GM18499 (cell line): ENCODE measurements around the gene DNAJC8.

ENCODE experiments used
- ATAC-seq: cut with Tn5 transposase; IDR thresholded peaks from one replicate; pipeline ENCODE4 v1.9.1; 2021; ENCODE audit warnings: moderate number of reproducible peaks; ENCODE audit not compliant: insufficient read depth, unreplicated experiment

Gene DNAJC8

DNA sequence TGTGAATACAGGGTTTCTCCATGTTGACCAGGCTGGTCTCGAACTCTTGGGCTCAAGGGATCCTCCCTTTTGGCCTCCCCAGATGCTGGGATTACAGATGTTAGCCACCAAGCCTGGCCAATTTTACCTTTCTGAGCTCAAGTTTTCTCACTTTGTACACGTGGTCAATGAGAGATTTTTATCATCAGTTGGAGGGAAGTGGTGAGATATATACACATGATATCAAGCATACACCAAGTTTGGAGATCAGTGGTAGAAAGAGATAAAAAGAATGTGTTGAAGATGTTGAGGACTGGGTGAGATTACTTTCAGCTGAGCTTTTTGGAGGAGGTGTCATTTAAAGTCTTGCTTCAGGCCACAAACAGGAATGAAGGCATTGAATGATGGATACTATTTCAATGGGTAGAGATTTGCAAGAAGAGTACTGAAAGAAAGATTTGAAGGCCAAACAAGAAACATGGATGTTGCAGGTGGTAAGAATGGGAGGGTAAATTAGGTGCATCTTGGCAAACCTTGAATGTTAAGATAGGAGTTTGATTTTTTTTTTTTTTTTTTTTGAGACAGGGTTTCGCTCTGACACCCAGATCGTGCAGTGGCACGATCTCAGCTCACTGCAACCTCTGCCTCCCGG is 23.5 kb upstream of the DNAJC8 start:
- ATAC-seq = no peak

DNA sequence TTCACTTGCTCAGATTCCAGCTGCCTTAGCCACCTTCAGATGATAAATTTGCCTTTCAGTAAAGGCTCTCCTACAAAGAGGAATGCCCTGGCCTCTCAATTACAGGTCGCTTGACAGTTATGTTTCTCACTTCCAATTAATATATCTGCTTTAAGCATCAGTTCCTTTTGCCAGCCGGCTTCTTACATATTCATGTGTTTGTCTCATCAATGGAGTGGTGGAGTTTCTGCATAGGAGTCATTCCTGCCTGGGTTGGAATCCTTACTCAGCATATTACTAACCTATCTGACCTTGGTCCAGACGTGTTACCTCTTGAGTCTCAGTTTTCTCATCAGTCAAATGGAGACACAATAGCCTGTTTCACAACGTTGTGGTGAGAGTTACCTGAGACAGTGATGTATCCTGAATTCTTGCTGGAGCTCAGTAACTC is 17.1 kb upstream of the DNAJC8 start:
- no peak for ATAC-seq

DNA sequence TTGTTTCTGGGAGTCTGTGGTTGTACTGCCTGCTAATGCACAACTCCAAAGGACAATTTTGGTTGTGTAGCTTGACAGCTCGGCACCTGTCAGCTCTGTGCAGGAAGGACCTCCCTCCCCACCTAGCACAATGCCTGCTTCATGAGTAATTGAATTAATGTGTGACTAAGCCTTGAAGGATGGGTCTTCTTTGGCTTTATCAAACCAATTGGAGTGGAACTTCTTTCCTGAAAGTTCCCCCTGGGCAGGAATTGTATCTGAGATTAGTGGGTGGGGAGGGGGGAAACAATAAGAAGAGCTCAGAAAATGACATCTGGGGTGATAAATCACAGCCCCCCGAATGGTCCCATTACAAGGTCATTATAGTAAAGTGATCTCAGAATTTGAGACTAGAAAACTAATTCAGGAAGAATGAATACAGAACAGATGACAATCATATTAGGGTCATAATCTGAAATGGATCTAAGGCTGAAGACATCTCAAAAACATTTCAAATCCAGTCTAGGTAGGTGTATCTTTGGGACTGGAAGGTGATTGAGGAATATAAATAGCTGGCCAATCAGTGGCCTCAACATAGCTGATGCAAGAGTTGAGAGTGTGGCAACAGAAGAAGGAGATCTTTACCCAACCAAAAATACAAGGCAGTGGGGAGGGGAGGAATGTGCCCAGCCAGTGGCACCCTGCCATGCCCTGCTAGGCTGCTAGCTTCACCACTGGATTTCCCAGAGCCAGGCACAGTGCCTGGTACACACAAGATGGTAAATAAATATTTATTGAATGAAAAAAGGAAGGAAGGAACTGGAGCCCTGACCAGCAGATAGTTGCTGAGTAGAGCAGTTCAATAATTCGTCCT is 16.4 kb upstream of the DNAJC8 start:
- no peak for ATAC-seq

DNA sequence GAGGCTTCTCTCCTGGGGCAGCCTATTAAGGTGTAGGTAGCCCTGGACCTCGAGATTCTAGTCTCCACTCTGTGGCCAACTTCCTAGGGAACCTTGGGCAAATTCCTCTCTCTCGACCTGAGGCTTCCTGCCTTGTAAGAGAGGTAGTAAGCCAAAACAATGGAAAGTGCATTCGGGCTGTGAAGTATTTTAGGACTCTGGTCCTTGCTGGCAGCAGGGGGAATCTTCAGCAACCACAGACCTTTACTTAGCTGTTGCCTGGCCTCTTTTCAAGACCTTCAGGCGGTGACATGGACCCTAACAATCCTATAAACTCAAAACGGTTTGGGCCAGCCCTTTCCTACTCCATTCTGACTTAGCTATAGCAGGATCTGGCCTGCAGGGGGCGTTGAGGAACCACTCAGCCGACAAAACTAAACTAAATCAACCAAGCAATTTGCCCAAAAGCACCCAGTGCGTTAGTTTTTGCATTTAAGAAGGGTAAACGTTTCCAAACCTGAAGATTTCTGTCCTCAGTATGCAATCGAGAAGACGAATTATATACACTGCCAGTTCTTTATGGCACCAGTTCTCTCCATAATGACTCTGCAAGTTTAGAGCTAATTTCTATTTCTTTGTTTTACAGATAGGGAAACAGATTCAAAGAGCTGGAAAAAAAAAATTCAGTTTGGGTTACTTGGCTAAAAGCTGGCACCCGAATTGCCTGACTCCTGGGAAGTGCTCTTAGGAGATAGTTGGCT is 15.6 kb upstream of the DNAJC8 start:
- no peak for ATAC-seq

DNA sequence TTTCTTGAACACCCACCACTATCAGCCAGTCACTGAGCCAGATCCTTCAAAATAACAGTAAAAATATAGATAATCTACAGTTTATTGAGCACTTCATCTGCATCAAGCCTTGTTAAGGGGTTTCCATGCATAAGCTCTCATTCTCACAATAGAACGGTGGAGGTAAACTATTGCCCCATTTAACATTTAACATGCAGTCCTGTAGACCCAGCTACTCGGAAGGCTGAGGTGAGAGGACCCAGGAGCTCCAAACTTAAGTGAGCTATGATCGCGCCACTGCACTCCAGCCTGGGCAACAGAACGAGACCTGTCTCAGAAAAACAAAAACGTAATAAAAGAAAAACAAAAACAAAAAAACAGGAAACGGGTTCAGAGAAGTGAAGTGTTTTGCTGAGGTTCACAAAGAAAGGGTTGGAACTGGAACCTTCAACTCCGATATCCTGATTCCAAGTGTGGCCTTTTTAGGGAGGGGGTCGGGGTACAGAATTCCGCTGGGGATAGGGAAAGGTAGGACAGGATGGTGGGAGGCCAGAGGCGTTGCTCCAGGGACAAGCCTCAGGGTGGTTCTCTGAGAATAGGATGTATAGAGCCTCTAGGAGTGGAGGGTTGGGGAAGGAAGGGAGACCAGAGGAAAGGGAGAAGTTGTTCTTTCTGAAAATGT is 14.9 kb upstream of the DNAJC8 start:
- no peak for ATAC-seq

DNA sequence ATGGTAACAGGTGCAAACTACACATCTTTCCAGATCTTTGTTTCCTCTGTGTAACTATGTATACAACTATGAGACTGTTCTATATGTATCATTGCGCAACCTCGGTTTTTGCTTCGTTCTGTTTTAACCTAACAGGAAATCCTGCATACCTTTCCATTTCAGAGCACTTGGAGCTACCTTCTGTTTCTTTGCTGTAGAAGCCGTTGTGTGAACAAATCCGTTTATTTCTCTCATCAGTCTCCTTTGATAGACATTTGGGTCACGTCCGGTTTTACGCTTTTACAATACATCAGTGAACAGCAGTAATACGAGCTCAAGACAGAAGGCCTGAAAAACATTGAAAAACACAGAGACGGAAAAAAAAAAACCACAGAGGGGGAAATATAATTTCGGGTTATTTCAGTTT is 13.6 kb upstream of the DNAJC8 start:
- ATAC-seq = no peak

GRCh38 chr1:28244549-28245251 is 11.9 kb upstream of the DNAJC8 start:
- no peak for ATAC-seq

- no peak for ATAC-seq
Observed at GRCh38 chr1:28243685-28244311, 11.0 kb upstream of the DNAJC8 start.

DNA sequence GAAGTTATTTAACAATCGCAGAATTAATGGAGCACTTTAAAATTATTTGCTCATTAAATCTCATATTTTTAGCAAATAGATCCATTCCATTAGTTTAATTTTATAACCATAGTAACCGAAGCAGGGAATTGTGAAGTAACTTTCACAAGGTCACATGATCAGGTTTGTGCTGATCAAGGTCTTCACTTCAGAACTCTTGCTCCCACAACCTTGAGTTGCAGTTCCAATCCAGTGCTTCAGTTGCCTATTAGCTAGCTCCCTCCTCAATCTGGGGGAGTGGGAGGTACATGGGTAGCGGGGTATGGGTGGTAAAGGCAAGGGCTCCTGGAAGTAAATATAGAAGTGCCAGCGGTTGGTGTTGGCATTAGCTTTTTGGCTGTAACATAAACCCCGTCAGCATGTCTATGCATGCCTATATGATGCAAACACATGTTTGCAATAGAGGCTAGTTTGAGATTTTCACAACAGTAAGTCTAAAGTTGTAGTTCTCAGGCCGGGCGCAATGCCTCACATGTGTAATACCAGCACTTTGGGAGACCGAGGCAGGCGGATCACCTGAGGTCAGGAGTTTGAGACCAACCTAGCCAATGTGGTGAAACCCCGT is 8.9 kb upstream of the DNAJC8 start:
- no peak for ATAC-seq

DNA sequence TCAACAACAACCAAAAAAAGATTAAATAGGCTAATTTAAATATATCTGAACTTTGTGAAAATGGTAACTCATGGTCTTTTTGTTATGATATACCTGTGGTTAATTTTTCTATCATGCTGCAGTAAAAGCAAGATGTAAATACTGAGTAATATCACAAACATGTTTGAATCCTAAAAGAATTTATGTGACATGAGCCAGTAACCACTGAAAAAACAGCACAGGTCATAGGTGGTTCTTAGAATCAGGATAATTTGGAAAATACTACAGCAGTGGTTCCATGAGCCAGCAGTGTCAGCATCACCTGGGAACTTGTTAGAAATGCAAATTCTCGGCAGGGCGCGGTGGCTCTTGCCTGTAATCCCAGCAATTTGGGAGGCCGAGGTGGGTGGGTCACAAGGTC is 7.2 kb upstream of the DNAJC8 start:
- ATAC-seq = no peak

DNA sequence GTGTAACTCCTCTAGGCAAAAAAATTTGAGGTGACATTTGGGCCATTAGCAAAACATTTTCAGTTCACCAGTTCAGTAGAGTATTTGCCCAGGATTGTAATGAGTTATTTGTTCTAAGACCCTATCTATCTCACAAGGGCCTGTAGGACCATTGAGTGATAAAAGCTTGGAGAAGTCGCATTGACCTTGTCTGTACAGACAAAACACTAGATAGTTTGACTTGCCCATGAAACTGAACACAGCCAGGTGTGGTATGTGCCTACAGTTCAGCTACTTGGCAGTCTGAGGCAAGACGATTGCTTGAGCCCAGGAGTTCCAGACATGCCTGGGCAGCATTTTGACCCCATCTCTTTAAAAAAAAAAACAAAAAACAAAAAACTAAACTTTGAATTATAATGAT is 6.2 kb upstream of the DNAJC8 start:
- ATAC-seq = no peak

- ATAC-seq = no peak
Observed at GRCh38 chr1:28236656-28237322, 4.0 kb upstream of the DNAJC8 start.

DNA sequence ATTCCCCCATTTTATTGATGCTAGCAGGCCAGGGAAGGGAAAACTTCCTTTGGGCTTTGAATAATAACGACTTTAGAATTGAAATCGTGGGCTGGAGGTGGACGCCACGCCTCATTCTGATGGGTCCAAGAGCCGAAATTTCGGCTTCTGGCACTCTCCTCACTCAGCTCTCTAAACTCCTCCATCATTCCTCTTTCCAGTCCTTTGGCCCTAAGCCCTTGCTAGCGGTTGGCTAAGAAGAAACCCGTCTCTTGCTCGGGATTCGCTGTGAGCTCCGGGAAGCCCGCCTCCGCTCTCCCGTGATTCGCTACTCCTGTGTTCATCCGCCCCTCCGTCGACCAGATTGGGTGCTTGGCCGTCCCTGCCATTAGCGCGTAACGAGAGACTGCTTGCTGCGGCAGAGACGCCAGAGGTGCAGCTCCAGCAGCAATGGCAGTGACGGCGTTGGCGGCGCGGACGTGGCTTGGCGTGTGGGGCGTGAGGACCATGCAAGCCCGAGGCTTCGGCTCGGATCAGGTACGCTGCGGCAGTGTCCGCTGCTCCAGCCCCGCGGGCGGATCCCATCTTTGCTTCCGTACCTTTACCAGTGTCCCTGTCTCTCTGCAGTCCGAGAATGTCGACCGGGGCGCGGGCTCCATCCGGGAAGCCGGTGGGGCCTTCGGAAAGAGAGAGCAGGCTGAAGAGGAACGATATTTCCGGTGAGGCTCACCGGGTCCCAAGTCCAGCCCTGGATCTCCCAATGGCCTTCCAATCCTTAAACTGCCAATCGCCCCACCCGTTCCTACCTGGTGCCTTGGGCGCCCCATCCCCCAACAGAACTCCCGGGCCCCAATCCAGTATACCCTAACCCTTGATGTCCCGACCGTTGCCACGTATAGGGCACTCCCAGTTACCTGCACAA is 3.2 kb upstream of the DNAJC8 start, which contains the start of gene ATP5IF1:
Gene ATP5IF1, plus strand, starts transcription at position 370 of the 901 bp plus-strand sequence. Its CDS starts 60 bp downstream, at position 430.
- peak; percentile 55 for ATAC-seq

DNA sequence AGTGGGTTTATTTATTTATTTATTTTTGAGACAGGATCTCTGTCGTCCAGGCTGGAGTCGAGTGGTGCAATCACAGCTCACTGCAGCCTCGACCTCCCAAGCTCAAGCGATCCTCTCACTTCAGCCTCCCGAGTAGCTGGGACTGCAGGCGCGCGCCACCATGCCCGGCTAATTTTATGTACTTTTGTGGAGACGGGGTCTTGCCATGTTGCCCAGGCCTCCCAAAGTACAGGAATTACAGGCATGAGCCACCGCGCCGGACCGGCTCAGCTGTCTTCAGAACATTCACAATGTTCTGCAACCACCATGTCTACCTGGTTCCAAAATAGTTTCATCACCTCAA is 406 bp upstream of the DNAJC8 start:
- ATAC-seq = no peak

- ATAC-seq = no peak
Observed at GRCh38 chr1:28229996-28230395, 2.8 kb downstream of the DNAJC8 start.

- no peak for ATAC-seq
Observed at GRCh38 chr1:28229089-28229488, 3.7 kb downstream of the DNAJC8 start.

DNA sequence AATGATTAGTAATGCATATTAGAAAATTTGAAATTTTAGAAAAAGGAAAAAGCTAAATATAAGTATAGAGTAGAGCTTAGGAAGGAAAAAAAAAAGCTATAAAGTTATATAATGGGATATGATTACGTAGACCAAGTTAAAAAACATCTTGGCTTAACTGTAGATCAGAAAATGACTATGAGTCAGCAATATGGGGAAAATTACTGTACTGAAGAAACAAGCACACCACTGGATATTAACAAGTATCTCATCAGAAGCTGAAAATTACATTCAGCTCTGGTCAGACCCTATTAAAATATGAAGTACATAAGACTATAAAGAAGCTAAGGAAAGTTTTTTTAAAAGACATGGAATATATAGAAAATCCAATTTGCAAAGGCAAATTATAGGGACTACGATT is 19.5 kb downstream of the DNAJC8 start:
- ATAC-seq = no peak

DNA sequence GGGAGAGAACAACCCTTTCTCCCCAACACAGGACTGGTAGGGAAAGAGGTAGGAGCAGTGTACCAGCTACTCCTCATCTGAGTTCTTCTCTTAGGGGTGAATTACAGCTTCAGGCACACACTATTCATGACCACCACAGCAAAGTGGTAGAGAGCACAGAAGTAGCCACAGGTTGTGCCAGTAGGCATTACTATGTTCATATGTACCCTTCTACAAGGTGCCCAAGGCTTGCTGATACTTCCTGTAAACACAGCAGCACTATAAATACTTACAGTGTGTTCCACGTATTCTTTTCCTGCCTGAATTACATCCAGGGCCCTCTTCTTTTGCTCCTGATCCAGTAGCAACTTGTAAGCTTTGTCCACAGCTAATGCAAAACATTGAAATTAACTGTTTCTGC is 23.1 kb downstream of the DNAJC8 start:
- ATAC-seq = no peak
